Mesothelial cell of epicardium (in vitro differentiated cells): ENCODE results near the gene GPR143. TPM values are rescaled to one million over a fixed set of nuclear protein-coding genes. Genes with fewer than 3 reads are reported as not detected.

ENCODE experiments used
- DNase-seq, 2 experiments: peaks; one replicate each; pipeline ENCODE4 v3.0.0; 2021; ENCODE audit warnings: low spot score in 2 of 2; ENCODE audit not compliant: unreplicated experiment in 2 of 2
- H3K27ac Mint-ChIP-seq: 2 replicates; pipeline ENCODE4 v1.8.0; 2021; ENCODE audit warnings: mixed read lengths
- H3K27me3 Mint-ChIP-seq: 2 replicates; pipeline ENCODE4 v1.8.0; 2021; ENCODE audit warnings: low read depth, mixed read lengths
- H3K36me3 Mint-ChIP-seq: 2 replicates; pipeline ENCODE4 v1.8.0; 2021; ENCODE audit warnings: mixed read lengths
- H3K4me1 Mint-ChIP-seq: 2 replicates; pipeline ENCODE4 v1.8.0; 2021; ENCODE audit warnings: mixed read lengths
- H3K4me3 Mint-ChIP-seq: 2 replicates; pipeline ENCODE4 v1.8.0; 2021; ENCODE audit warnings: mild to moderate bottlenecking, moderate library complexity, mixed read lengths
- H3K9me3 Mint-ChIP-seq: 2 replicates; pipeline ENCODE4 v1.8.0; 2021; ENCODE audit warnings: mixed read lengths
- CTCF ChIP-seq: fragments of 200-600 bp; sonication (generic); IDR thresholded peaks from one replicate; pipeline ENCODE4 v1.5.0; 2021; ENCODE audit warnings: antibody characterized with exemption; ENCODE audit not compliant: unreplicated experiment
- total RNA-seq: library from RNA; stranded (reverse); gene quantifications from 3 replicates; pipeline ENCODE4 v1.2.1, GENCODE V29; 2021

GPR143 gene
- total RNA-seq, 1 donor from 2014 or later, result 6.4 TPM

- no peak overlapping the region for H3K27ac Mint-ChIP-seq
- peaks cover 39% of the 10 kb centered on the region for H3K36me3 Mint-ChIP-seq
- H3K4me1 Mint-ChIP-seq, result peaks cover 6% of the 10 kb centered on the region
- no peak for DNase-seq
- H3K9me3 Mint-ChIP-seq, result peaks cover 25% of the 10 kb centered on the region
- no peak overlapping the region for H3K4me3 Mint-ChIP-seq
- TF ChIP-seq CTCF, result no peak
- H3K27me3 Mint-ChIP-seq, result no peaks in the 10 kb centered on the region
These were observed 59.2 kb downstream of the GPR143 start for GRCh38 chrX:9706421-9706820.

GRCh38 chrX:9704876-9705465, 60.7 kb downstream of the GPR143 start:
- no peak overlapping the region for H3K27ac Mint-ChIP-seq
- DNase-seq, result no peak
- H3K9me3 Mint-ChIP-seq, result peaks cover 25% of the 10 kb centered on the region
- TF ChIP-seq CTCF, result no peak
- H3K27me3 Mint-ChIP-seq, result no peaks in the 10 kb centered on the region
- H3K4me1 Mint-ChIP-seq, result peaks cover 6% of the 10 kb centered on the region
- peaks cover 44% of the 10 kb centered on the region for H3K36me3 Mint-ChIP-seq
- no peak overlapping the region for H3K4me3 Mint-ChIP-seq

- no peaks in the 10 kb centered on the region for H3K27me3 Mint-ChIP-seq
- no peak for TF ChIP-seq CTCF
- H3K4me3 Mint-ChIP-seq, result no peak overlapping the region
- H3K9me3 Mint-ChIP-seq, result peaks cover 25% of the 10 kb centered on the region
- DNase-seq, result no peak
- H3K4me1 Mint-ChIP-seq, result no peaks in the 10 kb centered on the region
- no peak overlapping the region for H3K27ac Mint-ChIP-seq
- peaks cover 52% of the 10 kb centered on the region for H3K36me3 Mint-ChIP-seq
These were observed 62.2 kb downstream of the GPR143 start for GRCh38 chrX:9703406-9703805.

DNA sequence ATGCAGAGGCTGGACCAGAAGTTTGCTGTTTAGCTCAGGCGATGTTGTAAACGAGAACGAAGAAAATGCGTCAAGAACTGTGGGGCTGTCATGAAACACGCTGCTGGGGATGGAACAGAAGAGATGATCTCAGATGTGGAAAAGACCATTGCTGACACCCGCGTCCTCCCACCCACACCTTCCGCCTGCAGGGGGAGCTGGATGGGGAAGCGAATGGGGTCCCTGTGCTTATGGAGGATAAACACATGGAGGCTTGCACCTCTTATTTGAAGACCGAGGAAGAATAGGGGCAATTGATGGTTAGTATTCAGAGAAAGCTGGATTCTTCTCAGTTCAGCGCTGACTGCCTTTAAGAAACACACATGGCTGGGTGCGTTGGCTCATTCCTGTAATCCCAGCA, 63.9 kb downstream of the GPR143 start:
- peaks cover 53% of the 10 kb centered on the region for H3K36me3 Mint-ChIP-seq
- no peak for TF ChIP-seq CTCF
- no peaks in the 10 kb centered on the region for H3K4me1 Mint-ChIP-seq
- no peak overlapping the region for H3K27ac Mint-ChIP-seq
- DNase-seq, result no peak
- no peaks in the 10 kb centered on the region for H3K27me3 Mint-ChIP-seq
- peaks cover 27% of the 10 kb centered on the region for H3K9me3 Mint-ChIP-seq
- H3K4me3 Mint-ChIP-seq, result no peak overlapping the region

DNA sequence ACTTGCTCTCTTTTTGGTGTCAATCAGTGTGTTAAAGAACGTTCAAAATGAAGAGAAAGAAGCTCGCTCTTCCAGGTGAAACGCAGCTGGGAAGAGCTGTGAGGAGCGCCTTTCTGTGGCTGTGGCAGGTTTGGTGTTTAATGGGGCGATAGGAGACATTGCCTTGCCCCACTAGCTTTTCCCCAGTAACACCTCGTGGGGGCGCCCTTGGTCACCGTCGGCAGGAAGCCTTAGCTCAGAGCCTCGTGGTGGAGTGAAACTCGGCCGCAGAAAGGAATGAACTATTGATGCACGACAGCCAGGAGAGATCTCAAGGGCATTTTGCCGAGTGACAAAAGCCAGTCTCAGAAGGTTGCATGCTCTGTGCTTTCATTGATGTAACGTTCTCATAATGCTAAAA, 65.1 kb downstream of the GPR143 start:
- Mint-ChIP-seq H3K9me3 (peaks cover 25% of the 10 kb centered on the region), H3K27me3 (no peaks in the 10 kb centered on the region), H3K36me3 (peaks cover 53% of the 10 kb centered on the region), H3K27ac (no peak overlapping the region), H3K4me1 (no peaks in the 10 kb centered on the region), H3K4me3 (no peak overlapping the region)
- DNase-seq, result no peak
- no peak for TF ChIP-seq CTCF

DNA sequence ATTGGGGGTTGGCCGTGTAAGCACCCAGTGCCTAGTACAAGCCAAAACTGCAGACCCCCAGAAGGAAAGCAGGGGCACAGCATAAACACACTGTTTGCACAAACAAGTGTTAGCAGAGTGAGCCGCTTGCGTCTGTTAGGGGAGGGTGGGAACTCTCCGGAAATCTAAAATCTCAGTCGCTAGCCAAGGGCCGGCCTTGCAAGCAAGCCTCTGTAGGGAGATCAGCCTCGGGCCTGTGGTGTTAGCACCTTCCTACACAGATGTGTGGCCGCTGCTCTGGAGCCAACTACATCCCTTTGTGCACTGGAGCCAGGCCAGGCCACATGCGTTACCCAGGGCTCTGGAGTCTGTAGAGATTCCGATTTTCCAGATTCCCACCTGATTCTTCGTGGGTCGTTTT, 67.1 kb downstream of the GPR143 start:
- H3K4me3 Mint-ChIP-seq, result no peak overlapping the region
- H3K27ac Mint-ChIP-seq, result no peak overlapping the region
- no peaks in the 10 kb centered on the region for H3K4me1 Mint-ChIP-seq
- DNase-seq, result no peak
- no peak for TF ChIP-seq CTCF
- peaks cover 44% of the 10 kb centered on the region for H3K36me3 Mint-ChIP-seq
- H3K9me3 Mint-ChIP-seq, result peaks cover 10% of the 10 kb centered on the region
- no peaks in the 10 kb centered on the region for H3K27me3 Mint-ChIP-seq
